ENCODE data around the gene RNU6-1. TPM values are rescaled to one million over a fixed set of nuclear protein-coding genes. Genes with fewer than 3 reads are reported as not detected.
A peak's percentile ranks its signal among the peaks of the same experiment; 100 is the strongest.

The RNU6-1 gene
- total and polyA plus RNA-seq, 2 donors (not counting 1 experiment from before 2014, with no cell fraction given) = not detected

- 27% methylated on average over 9 of the region's 9 CpGs for WGBS (ENCODE audit: insufficient coverage)
- Mint-ChIP-seq H3K9me3 (ENCODE audit: insufficient read depth) (no peaks in the 10 kb centered on the region), H3K4me3 (no peak overlapping the region), H3K27me3 (peaks cover 65% of the 10 kb centered on the region), H3K4me1 (peaks cover 60% of the 10 kb centered on the region), H3K27ac (no peak overlapping the region)
- Histone ChIP-seq H3K27me3 (replicated peaks in 1 of 4; ENCODE audit: control extremely low read depth in 1 of 4, control insufficient read depth in 3 of 4, insufficient read depth in 4 of 4, low read length in 3 of 4) (peaks cover 4 to 93% (median 67%) of the 10 kb centered on the region in 4 experiments), H2AFZ (ENCODE audit: insufficient read depth, low read depth, low read length, poor library complexity, severe bottlenecking) (no peak overlapping the region), H3K4me3 (ENCODE audit: control extremely low read depth in 1 of 5, extremely low read depth in 1 of 5, insufficient read depth in 1 of 5, low read depth in 2 of 5, low read length in 4 of 5) (no peak overlapping the region), H3K9me3 (ENCODE audit: control extremely low read depth in 1 of 3, control insufficient read depth in 2 of 3, insufficient read depth in 1 of 3, low read length in 2 of 3) (peaks cover 0 to 72% (median 6%) of the 10 kb centered on the region in 3 donors), H3K4me2 (replicated peaks; ENCODE audit: low read depth, low read length, poor library complexity, severe bottlenecking) (peak overlapping the region; percentile 89), H3K4me1 (ENCODE audit: control insufficient read depth in 2 of 2, insufficient read depth in 2 of 2, low read length in 2 of 2) (peaks cover 64 to 72% of the 10 kb centered on the region in 2 donors), H3K36me3 (replicated peaks in 1 of 2; ENCODE audit: control extremely low read depth in 1 of 2, control insufficient read depth in 1 of 2, extremely low read depth in 1 of 2, insufficient read depth in 2 of 2, low read length in 1 of 2) (no peaks in the 10 kb centered on the region), H3K79me2 (ENCODE audit: control insufficient read depth, insufficient read depth, low read length) (no peaks in the 10 kb centered on the region), H3K27ac (ENCODE audit: low read length in 2 of 2) (no peak overlapping the region), H3K9ac (ENCODE audit: low read length) (no peak overlapping the region), H4K20me1 (ENCODE audit: control insufficient read depth, insufficient read depth, low read length, poor library complexity, severe bottlenecking) (peaks cover 4% of the 10 kb centered on the region)
- intact Hi-C loops (cut with micrococcal nuclease) = no loop called here
- POLR2A ChIA-PET = interaction anchor here (1.7 to 2.0 kb wide), 2 partner anchors 9 to 48 kb away, joined by 5 to 10 read pairs; no protein-coding TSS in a partner anchor
- DNase-seq (peak; percentile 41), ATAC-seq (ENCODE audit: low read depth) (no peak)
- CTCF ChIA-PET = interaction anchor here (0.9 to 16.8 kb wide), 7 partner anchors 9 to 375 kb away, joined by 3 to 237 read pairs (median 7); no protein-coding TSS in a partner anchor
- TF ChIP-seq, protein P1, sequence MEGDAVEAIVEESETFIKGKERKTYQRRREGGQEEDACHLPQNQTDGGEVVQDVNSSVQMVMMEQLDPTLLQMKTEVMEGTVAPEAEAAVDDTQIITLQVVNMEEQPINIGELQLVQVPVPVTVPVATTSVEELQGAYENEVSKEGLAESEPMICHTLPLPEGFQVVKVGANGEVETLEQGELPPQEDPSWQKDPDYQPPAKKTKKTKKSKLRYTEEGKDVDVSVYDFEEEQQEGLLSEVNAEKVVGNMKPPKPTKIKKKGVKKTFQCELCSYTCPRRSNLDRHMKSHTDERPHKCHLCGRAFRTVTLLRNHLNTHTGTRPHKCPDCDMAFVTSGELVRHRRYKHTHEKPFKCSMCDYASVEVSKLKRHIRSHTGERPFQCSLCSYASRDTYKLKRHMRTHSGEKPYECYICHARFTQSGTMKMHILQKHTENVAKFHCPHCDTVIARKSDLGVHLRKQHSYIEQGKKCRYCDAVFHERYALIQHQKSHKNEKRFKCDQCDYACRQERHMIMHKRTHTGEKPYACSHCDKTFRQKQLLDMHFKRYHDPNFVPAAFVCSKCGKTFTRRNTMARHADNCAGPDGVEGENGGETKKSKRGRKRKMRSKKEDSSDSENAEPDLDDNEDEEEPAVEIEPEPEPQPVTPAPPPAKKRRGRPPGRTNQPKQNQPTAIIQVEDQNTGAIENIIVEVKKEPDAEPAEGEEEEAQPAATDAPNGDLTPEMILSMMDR (IDR thresholded peaks at IDR 0.05) = no peak
- no peak for TF ChIP-seq EZH2 (IDR thresholded peaks at IDR 0.05; ENCODE audit: borderline replicate concordance, insufficient read depth, low read depth, low read length, poor library complexity, severe bottlenecking)
Measured at GRCh38 chr15:67832031-67832551, 7.8 kb downstream of the RNU6-1 start.

DNA sequence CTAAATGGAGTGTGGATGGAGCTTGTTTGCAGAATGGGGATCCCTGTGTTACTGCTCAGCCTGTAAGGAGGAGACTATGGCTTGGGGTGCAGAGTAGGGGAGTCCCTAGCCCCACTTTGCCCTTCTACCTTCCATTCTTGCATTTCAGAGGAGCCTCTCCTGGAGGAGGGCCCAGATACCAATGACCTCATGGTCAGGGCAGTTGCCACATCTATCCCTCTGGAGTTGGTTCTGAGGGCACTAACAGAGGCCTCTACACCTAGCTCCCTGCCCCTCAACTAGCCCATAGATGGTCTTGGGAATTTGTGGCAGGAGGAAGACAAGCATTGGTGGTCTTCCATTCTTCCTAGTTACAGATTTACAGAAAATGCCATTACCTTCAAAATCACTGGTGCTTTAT is 8.5 kb downstream of the RNU6-1 start:
- TF ChIP-seq, protein P1 (IDR thresholded peaks at IDR 0.05) = no peak
- TF ChIP-seq EZH2 (IDR thresholded peaks at IDR 0.05; ENCODE audit: borderline replicate concordance, insufficient read depth, low read depth, low read length, poor library complexity, severe bottlenecking) = no peak
- Mint-ChIP-seq H3K9me3 (ENCODE audit: insufficient read depth) (no peaks in the 10 kb centered on the region), H3K27me3 (peaks cover 64% of the 10 kb centered on the region), H3K27ac (no peak overlapping the region), H3K4me3 (no peak overlapping the region), H3K4me1 (peaks cover 59% of the 10 kb centered on the region)
- H3K4me1 ChIP-seq (ENCODE audit: control insufficient read depth in 2 of 2, insufficient read depth in 2 of 2, low read length in 2 of 2) = peaks cover 62 to 77% of the 10 kb centered on the region in 2 donors
- DNase-seq = no peak
- no peak for ATAC-seq (ENCODE audit: low read depth)
- CTCF ChIA-PET = interaction anchor here (2.1 to 16.8 kb wide), 3 partner anchors 11 to 374 kb away, joined by 7 to 237 read pairs (median 13); no protein-coding TSS in a partner anchor
- H3K27ac ChIP-seq (ENCODE audit: low read length in 2 of 2) = no peak overlapping the region
- H3K4me3 ChIP-seq (ENCODE audit: control extremely low read depth in 1 of 5, extremely low read depth in 1 of 5, insufficient read depth in 1 of 5, low read depth in 2 of 5, low read length in 4 of 5) = no peak overlapping the region
- no peak overlapping the region for H3K4me2 ChIP-seq (replicated peaks; ENCODE audit: low read depth, low read length, poor library complexity, severe bottlenecking)
- peaks cover 0 to 77% (median 7%) of the 10 kb centered on the region in 3 donors for H3K9me3 ChIP-seq (ENCODE audit: control extremely low read depth in 1 of 3, control insufficient read depth in 2 of 3, insufficient read depth in 1 of 3, low read length in 2 of 3)
- no peaks in the 10 kb centered on the region for H3K36me3 ChIP-seq (replicated peaks in 1 of 2; ENCODE audit: control extremely low read depth in 1 of 2, control insufficient read depth in 1 of 2, extremely low read depth in 1 of 2, insufficient read depth in 2 of 2, low read length in 1 of 2)
- H4K20me1 ChIP-seq (ENCODE audit: control insufficient read depth, insufficient read depth, low read length, poor library complexity, severe bottlenecking) = peaks cover 4% of the 10 kb centered on the region
- intact Hi-C loops (cut with micrococcal nuclease) = no loop called here
- POLR2A ChIA-PET = interaction anchor here (2.0 kb wide), 1 partner anchor 48 kb away, joined by 10 read pairs; no protein-coding TSS in a partner anchor
- H2AFZ ChIP-seq (ENCODE audit: insufficient read depth, low read depth, low read length, poor library complexity, severe bottlenecking) = no peak overlapping the region
- no peak overlapping the region for H3K9ac ChIP-seq (ENCODE audit: low read length)
- H3K27me3 ChIP-seq (replicated peaks in 1 of 4; ENCODE audit: control extremely low read depth in 1 of 4, control insufficient read depth in 3 of 4, insufficient read depth in 4 of 4, low read length in 3 of 4) = peaks cover 4 to 92% (median 67%) of the 10 kb centered on the region in 4 experiments
- no peaks in the 10 kb centered on the region for H3K79me2 ChIP-seq (ENCODE audit: control insufficient read depth, insufficient read depth, low read length)

Measured in B cell (primary cell).